PFSK-1 (cell line): ENCODE results near the gene FAM200A.

Experiments
- FOXP2 ChIP-seq: optimal IDR thresholded peaks from 2 replicates; pipeline ENCODE3; 2011; ENCODE audit warnings: borderline replicate concordance, control low read depth, inconsistent platforms; ENCODE audit not compliant: insufficient read depth; ENCODE audit errors: extremely low read length, extremely low read depth
- POLR2AphosphoS5 ChIP-seq: IDR thresholded peaks from 2 replicates; pipeline ENCODE4 v1.6.1; 2012; ENCODE audit warnings: low read depth, mild to moderate bottlenecking, control low read depth, low read length, moderate library complexity
- REST ChIP-seq, 2 experiments: IDR thresholded peaks; 2 replicates each; pipeline versions ENCODE4 v1.6.1 to v1.8.0; 2011 to 2012; ENCODE audit warnings: low read depth in 2 of 2, low read length in 2 of 2, control low read depth in 1 of 2, inconsistent platforms in 1 of 2, mild to moderate bottlenecking in 1 of 2, moderate library complexity in 1 of 2; ENCODE audit not compliant: insufficient read depth in 1 of 2
- SIN3A ChIP-seq: IDR thresholded peaks from 2 replicates; pipeline ENCODE4 v1.6.1; 2012; ENCODE audit warnings: mild to moderate bottlenecking, low read length, moderate library complexity, borderline replicate concordance; ENCODE audit not compliant: insufficient read depth
- TAF1 ChIP-seq: IDR thresholded peaks from 2 replicates; pipeline ENCODE4 v1.6.1; 2012; ENCODE audit warnings: low read length, control low read depth, borderline replicate concordance; ENCODE audit not compliant: insufficient read depth

FAM200A gene

GRCh38 chr7:99551334-99551733 is 580 bp downstream of the FAM200A start:
- TF ChIP-seq POLR2AphosphoS5: no peak
- TF ChIP-seq TAF1: no peak
- no peak for TF ChIP-seq FOXP2
- no peak for TF ChIP-seq REST (IDR thresholded peaks at IDR 0.05; ENCODE audit: insufficient read depth in 1 of 2, low read depth in 2 of 2, low read length in 2 of 2)

GRCh38 chr7:99543916-99544315 is 8.0 kb downstream of the FAM200A start:
- TF ChIP-seq SIN3A (no peak), POLR2AphosphoS5 (no peak), REST (IDR thresholded peaks at IDR 0.05; ENCODE audit: insufficient read depth in 1 of 2, low read depth in 2 of 2, low read length in 2 of 2) (no peak), TAF1 (no peak), FOXP2 (no peak)

- TF ChIP-seq FOXP2 (no peak), REST (IDR thresholded peaks at IDR 0.05; ENCODE audit: insufficient read depth in 1 of 2, low read depth in 2 of 2, low read length in 2 of 2) (no peak), TAF1 (no peak), POLR2AphosphoS5 (no peak), SIN3A (no peak)
Observed at GRCh38 chr7:99543081-99543671, 8.7 kb downstream of the FAM200A start.

GRCh38 chr7:99541212-99541611 is 10.7 kb downstream of the FAM200A start:
- TF ChIP-seq REST (IDR thresholded peaks at IDR 0.05; ENCODE audit: insufficient read depth in 1 of 2, low read depth in 2 of 2, low read length in 2 of 2) (no peak), TAF1 (no peak), POLR2AphosphoS5 (no peak), FOXP2 (no peak), SIN3A (no peak)

GRCh38 chr7:99540542-99540941 is 11.4 kb downstream of the FAM200A start:
- TF ChIP-seq TAF1: no peak
- no peak for TF ChIP-seq FOXP2
- TF ChIP-seq REST (IDR thresholded peaks at IDR 0.05; ENCODE audit: insufficient read depth in 1 of 2, low read depth in 2 of 2, low read length in 2 of 2): no peak
- no peak for TF ChIP-seq POLR2AphosphoS5
- no peak for TF ChIP-seq SIN3A
